GM18505 (cell line): ENCODE data around the gene ZNF330.
"Not testable (repeated sequence)": the region's sequence is repeated elsewhere in the genome, so short reads cannot be mapped to it uniquely, and the experiment has no call there.

Experiments used
- ATAC-seq: cut with Tn5 transposase; IDR thresholded peaks from one replicate; pipeline ENCODE4 v1.9.1; 2021; ENCODE audit not compliant: unreplicated experiment
- POLR2A ChIP-seq: IDR thresholded peaks from 4 replicates; pipeline ENCODE4 v1.6.1; 2011; ENCODE audit warnings: borderline replicate concordance; ENCODE audit not compliant: insufficient read depth, insufficient read length; ENCODE audit errors: extremely low read depth

Gene ZNF330

DNA sequence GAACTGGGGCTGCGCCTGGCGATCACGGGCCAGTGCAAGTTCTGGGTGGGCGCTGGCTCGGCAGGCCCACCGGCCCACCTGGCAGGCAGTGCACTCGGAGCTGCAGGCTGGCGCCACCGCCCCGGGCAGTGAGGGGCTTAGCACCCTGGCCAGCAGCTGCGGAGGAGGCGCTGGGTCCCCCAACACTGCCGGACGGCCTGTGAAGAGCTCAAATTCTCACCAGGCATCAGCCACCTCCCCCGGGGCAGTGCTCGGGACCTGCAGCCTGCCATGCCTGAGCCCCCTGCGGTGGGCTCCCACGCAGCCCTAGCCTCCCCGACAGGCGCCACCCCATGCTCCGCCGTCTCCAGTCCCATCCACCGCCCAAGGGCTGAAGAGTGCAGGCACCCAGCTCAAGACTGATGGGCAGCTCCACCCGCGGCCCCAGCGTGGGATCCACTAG, 7.1 kb upstream of the ZNF330 start:
- no peak for ATAC-seq
- no peak for TF ChIP-seq POLR2A

DNA sequence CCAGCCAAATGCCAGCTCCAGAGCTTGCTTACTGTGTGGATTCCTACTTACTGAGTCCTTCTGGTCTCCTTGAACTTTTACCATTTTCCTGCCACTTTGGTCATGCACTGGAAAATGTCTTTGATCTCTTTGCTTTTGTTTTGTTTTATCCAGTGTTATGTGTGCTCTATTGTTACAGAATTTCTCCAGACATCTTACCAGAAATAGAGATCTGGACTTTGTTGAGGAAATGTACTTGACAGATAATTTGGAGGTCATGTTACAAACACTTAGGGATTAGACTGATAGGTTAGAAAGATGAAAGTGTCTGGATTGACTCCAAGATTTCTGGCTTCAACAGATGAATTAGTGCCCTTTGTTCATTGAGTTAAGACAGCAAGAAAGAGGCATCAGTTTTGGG, 5.7 kb upstream of the ZNF330 start:
- no peak for ATAC-seq
- no peak for TF ChIP-seq POLR2A

DNA sequence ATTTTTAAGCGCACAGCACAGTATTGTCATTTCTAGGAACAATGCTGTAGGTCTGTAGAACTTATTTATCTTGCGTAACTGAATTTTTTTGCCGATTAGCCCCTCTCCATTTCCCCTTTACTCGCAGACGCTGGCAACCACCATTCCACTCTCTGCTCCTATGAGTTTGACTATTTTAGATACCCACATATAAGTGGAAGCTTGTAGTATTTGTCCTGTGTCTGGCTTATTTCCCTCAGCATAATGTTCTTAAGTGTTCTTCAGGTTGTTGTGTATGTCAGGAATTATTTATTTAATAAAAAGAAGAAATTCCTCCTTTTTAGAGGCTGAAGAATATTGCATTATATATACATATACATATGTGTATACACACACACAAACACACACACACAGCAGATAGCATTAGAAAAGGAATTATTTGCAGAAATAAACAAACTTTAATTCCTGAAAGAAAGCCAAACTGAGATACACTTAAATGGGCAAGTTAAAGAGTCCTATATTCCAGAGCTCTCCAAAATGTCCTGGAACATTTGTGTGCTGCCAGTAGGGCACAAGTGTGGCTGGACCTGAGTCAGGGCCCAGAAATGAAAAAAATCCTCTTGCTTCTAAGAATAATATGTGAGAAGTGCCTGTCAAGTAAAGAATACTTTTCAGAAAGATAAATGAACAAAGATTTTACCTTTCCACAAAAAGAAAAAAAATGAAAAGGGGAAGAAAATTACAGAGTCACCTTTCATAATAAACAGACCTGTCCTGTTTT, 4.5 kb upstream of the ZNF330 start:
- TF ChIP-seq POLR2A = no peak
- no peak for ATAC-seq

DNA sequence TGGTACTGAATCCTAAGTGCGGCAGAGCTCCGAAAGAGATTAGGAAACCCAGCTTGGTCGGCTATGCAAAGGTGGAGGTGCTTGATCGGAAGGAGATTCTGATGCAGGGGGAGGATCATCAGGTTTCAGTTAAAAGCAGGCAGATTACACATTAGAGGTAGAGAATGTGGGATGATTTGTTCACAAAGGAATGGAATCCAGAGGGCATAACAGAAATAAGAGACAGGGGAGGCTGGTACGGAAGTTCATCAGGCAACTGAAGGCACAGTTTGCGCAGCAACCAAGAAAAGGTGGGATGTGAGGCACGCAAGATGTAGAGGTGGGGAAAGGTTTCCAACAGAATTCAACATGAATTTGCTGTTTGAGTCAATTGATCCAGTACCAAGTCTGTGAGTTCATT, 424 bp upstream of the ZNF330 start:
- peak; percentile 21 for ATAC-seq
- TF ChIP-seq POLR2A = no peak

DNA sequence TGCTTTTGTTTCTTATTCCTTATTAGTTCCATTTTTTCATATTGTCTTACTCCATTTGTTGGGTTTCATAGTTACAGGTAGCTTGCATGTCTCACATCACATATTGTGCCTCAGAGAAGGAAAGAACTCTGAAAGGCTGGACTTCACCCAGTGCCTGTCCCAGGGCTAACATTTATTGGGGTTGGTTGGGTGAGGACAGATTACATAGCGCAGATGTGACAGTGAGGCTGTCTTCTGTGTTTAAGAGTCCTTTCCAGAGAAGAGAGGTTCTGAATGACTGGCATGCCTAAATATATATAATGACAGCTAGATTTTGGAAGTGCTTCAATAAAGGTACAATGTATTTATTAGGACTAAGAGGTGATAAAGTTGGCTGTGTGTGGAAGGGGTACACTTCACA, 2.7 kb downstream of the ZNF330 start:
- no peak for ATAC-seq
- TF ChIP-seq POLR2A = no peak

DNA sequence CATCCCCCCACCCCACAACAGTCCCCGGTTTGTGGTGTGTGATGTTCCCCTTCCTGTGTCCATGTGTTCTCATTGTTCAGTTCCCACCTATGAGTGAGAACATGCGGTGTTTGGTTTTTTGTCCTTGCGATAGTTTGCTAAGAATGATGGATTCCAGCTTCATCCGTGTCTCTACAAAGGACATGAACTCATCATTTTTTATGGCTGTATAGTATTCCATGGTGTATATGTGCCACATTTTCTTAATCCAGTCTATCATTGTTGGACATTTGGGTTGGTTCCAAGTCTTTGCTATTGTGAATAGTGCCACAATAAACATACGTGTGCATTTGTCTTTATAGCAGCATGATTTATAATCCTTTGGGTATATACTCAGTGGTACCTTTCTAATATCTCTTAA, 6.6 kb downstream of the ZNF330 start:
- ATAC-seq = not testable (repeated sequence)

DNA sequence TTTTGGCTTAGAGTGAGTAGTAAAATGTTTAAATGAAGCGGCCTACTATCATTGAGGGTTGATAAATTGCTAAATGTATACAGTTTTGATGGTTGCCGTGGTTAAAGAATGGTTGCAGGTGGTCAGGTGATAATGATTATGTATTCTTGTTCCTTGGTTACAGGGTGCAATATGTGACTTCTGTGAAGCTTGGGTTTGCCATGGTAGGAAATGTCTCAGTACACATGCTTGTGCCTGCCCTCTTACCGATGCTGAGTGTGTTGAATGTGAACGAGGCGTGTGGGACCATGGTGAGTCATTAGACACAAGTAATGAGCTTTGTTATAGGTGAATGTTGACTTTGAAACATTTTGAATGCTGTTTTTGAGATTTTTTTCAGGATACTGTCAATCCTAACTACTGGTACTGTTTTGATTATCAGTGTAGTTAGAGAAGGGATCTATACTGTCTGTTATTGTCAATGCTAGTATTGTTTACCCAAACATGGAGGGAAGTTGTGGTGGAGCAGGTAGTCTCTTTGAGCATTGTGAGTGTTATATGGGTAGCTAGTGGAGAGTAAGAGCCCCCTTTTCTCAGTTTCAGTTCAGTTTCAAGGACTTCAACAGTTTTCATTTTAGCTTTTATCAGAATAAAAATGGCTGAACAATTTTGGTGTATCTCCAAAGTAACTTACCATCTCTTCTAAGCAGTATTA, 8.9 kb downstream of the ZNF330 start:
- peak; percentile 79 for ATAC-seq
- no peak for TF ChIP-seq POLR2A

DNA sequence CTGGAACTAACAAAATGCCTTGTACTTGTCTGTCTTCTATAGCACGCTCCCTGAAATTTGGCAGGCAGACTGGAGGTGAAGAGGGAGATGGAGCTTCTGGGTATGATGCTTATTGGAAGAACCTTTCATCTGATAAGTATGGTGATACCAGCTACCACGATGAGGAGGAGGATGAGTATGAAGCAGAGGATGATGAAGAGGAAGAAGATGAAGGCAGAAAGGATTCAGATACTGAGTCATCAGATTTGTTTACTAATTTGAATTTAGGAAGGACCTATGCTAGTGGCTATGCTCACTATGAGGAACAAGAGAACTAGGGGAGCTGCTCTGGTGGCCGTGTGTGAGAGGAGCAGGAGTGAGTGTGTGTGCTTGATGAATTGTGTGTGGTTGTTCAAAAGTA, 13.0 kb downstream of the ZNF330 start:
- ATAC-seq = no peak
- no peak for TF ChIP-seq POLR2A

DNA sequence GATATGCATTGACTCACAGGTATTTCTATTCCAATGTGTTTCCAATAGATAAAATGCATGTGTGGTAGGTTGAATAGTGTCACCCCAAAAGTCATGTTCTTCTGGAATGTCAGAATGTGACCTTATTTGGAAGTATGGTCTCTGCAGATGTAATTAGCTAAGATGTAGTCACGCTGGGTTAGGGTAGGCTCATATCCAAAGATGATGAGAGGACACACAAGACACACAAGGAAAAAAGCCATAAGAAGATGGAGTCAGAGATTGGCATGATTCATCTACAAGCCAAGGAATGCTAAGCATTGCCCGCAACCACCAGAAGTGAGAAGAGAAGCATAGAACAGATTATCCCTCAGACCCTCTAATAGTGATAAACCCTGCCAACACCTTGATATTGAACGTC, 17.5 kb downstream of the ZNF330 start:
- ATAC-seq = no peak
- no peak for TF ChIP-seq POLR2A

DNA sequence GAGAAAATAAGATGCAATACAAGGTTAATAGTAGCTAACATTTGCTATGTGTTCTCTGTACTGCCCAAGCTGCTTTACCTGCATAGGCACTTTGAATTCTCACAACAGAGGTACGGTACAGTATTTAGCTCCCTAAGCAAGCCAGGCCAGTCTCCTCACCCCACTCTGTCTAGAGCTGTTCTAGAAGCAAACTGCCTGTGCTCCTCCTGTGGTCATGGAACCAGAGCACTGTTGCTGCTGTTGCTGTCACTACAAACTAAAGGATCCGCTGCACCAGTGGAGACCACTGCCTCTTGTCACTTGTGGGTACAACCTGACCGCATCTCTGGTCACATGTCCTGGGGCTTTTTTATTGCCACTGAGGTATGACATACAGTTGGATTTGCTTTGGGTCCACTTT, 19.6 kb downstream of the ZNF330 start:
- ATAC-seq = no peak
- TF ChIP-seq POLR2A = no peak

DNA sequence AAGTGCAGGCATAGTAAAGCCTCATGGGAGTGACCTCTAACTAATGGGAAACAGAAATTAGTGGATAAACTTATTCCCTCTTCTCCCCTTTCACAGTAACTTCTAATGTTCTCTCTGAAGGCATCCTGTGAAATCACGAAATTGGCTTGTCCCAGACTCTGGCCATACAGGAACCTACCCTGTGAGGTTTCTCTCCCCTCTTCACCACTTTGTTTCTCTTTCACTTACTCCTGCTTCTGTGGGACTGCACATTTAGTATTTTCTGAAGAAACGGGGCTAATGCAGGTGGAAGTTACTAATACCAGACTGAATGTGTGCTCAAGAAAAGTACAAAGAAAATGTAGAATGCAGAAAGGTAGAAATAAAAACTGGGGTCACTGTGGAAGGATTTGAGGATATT, 20.0 kb downstream of the ZNF330 start:
- no peak for TF ChIP-seq POLR2A
- no peak for ATAC-seq

DNA sequence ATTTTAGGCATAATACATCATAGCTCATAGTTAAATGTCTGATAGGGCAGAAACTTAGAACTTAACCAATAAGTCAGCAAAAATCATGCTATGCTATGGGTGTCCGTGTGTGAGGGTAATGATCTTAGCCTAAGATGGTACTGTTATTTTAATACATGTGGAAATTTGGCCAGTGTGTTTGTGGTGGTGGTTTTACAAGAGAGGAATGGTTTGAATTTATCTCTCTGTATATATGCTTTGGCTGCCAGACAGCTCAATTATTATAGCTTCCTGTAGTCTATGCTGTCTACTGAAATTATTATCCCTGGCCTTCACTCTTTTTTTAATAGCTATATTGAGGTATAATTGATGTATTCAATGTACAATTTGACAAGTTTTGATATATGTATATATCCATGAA, 21.3 kb downstream of the ZNF330 start:
- ATAC-seq = no peak
- TF ChIP-seq POLR2A = no peak

DNA sequence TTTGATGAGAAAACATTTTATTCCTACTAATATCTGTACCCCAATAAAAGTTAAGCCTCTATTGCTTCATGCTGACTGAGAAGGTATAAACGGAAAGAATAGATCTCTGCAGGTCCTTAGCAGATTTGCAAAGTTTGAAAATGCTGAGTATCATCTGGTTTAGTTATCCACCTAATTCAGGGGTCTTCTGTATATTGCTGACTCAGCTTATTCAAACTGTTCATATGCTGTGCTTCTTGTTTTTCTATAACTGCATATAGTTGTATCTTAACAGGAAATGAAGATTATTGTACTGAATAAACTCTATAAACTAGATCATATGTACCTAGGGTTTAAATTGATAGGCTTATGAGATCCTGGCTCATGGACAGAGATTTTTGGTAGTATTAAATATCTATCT, 23.7 kb downstream of the ZNF330 start:
- no peak for TF ChIP-seq POLR2A
- ATAC-seq = no peak

DNA sequence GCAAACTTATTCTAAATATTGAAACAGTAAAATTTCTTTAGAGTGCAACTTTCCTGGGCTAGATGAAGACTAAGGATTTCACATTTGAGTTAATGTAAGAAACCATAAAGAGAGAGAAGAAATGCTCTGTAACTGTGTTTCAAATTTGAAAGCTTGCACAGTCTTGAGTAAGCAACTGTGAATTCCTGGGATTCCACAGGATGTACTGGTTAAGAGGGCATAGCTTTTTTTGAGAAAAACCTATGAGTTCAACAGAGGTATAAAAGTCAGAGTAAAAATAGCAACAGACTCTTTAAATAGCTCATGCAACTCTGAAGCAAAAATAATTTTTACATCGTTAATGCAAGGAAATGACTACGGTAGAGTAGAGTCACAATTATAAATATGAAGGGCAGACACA, 25.5 kb downstream of the ZNF330 start:
- no peak for ATAC-seq
- TF ChIP-seq POLR2A = no peak
